Right atrium auricular region (tissue), 2 donors: ENCODE data around the gene SMIM11. TPM values are rescaled to one million over a fixed set of nuclear protein-coding genes. Genes with fewer than 3 reads are reported as not detected.
"Not testable (repeated sequence)": the region's sequence is repeated elsewhere in the genome, so short reads cannot be mapped to it uniquely, and the experiment has no call there.

ENCODE experiments used
- DNase-seq: peaks from one replicate; pipeline ENCODE4 v3.0.0-alpha.2; 2019; ENCODE audit warnings: low spot score
- H3K27ac ChIP-seq, 2 donors: fragments of 200-600 bp; sonication (generic); 1 replicate in 1 of 2; 2 replicates in 1 of 2; pipeline ENCODE4 v1.5.1; 2016 to 2019
- H3K27me3 ChIP-seq, 2 donors: fragments of 200-600 bp; sonication (generic); one replicate each; pipeline versions ENCODE4 v1.5.1 to v1.6.0; 2017 to 2019
- H3K36me3 ChIP-seq: fragments of 200-600 bp; sonication (generic); one replicate; pipeline ENCODE4 v1.5.1; 2016
- H3K4me1 ChIP-seq, 2 donors: fragments of 200-600 bp; sonication (generic); one replicate each; pipeline versions ENCODE4 v1.5.1 to v1.6.0; 2017 to 2019
- H3K4me3 ChIP-seq, 2 donors: fragments of 200-600 bp; sonication (generic); 1 replicate in 1 of 2; 2 replicates in 1 of 2; pipeline ENCODE4 v1.5.1; 2017 to 2019; ENCODE audit warnings: mild to moderate bottlenecking in 1 of 2, moderate library complexity in 1 of 2
- H3K9me3 ChIP-seq, 2 donors: fragments of 200-600 bp; sonication (generic); one replicate each; pipeline ENCODE4 v1.5.1; 2019
- CTCF ChIP-seq, 2 donors: fragments of 200-600 bp; sonication (generic); IDR thresholded peaks; one replicate each; pipeline ENCODE4 v1.5.1; 2019; ENCODE audit warnings: antibody characterized with exemption in 2 of 2
- total RNA-seq, 2 donors: library from RNA; depleted of rRNA; stranded (reverse); fragments of >200 nt; gene quantifications; one replicate each; pipeline ENCODE4 v1.1.0, GENCODE V29; 2016

Gene SMIM11
- 1 to 10 TPM; 5.3 to 6.6 TPM for total RNA-seq

- H3K36me3 ChIP-seq, H3K27me3 ChIP-seq, H3K27ac ChIP-seq, H3K4me3 ChIP-seq, H3K9me3 ChIP-seq, H3K4me1 ChIP-seq, DNase-seq: not testable (repeated sequence)
These were observed at the start of gene SMIM11 for GRCh38 chr21:34374940-34375618. SMIM11 (plus strand) TSS chr21:34375507; CDS start chr21:34379505, 3,998 bp downstream.

GRCh38 chr21:34330055-34330454 is 45.3 kb upstream of the SMIM11 start:
- DNase-seq: no peak
- no peak overlapping the region for H3K27ac ChIP-seq
- no peak overlapping the region for H3K4me3 ChIP-seq
- TF ChIP-seq CTCF (IDR thresholded peaks at IDR 0.05): no peak
- H3K9me3 ChIP-seq: no peaks in the 10 kb centered on the region
- H3K27me3 ChIP-seq: no peaks in the 10 kb centered on the region
- no peaks in the 10 kb centered on the region for H3K4me1 ChIP-seq
- no peaks in the 10 kb centered on the region for H3K36me3 ChIP-seq

- Histone ChIP-seq H3K4me1 (peaks cover 0 to 3% of the 10 kb centered on the region in 2 donors), H3K27me3 (no peaks in the 10 kb centered on the region), H3K9me3 (no peaks in the 10 kb centered on the region), H3K4me3 (no peak overlapping the region), H3K36me3 (no peaks in the 10 kb centered on the region), H3K27ac (no peak overlapping the region)
- no peak for TF ChIP-seq CTCF (IDR thresholded peaks at IDR 0.05)
- DNase-seq: no peak
These were observed 43.6 kb upstream of the SMIM11 start for GRCh38 chr21:34331726-34332125.

DNA sequence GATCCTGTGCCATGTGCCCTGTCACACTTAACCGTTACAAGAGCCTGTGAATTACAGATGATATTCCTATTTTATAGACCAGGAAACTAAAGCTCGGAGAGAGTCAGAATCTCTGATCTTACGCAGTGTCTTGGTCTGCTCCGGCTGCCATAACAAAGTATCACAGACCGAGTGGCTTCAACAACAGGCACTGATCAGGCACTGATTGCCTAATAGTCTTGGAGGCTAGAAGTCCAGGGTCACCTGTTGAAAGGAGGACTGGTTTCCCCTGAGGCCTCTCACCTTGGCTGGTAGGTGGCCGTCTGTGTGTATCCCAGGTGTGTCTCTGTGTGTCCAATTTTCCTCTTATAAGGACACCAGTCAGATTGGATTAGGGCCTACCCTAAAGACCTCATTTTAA is 43.0 kb upstream of the SMIM11 start:
- DNase-seq: no peak
- Histone ChIP-seq H3K4me1 (peaks cover 0 to 9% of the 10 kb centered on the region in 2 donors), H3K9me3 (no peaks in the 10 kb centered on the region), H3K27ac (no peak overlapping the region), H3K4me3 (no peak overlapping the region), H3K27me3 (no peaks in the 10 kb centered on the region), H3K36me3 (no peaks in the 10 kb centered on the region)
- TF ChIP-seq CTCF (IDR thresholded peaks at IDR 0.05): no peak

DNA sequence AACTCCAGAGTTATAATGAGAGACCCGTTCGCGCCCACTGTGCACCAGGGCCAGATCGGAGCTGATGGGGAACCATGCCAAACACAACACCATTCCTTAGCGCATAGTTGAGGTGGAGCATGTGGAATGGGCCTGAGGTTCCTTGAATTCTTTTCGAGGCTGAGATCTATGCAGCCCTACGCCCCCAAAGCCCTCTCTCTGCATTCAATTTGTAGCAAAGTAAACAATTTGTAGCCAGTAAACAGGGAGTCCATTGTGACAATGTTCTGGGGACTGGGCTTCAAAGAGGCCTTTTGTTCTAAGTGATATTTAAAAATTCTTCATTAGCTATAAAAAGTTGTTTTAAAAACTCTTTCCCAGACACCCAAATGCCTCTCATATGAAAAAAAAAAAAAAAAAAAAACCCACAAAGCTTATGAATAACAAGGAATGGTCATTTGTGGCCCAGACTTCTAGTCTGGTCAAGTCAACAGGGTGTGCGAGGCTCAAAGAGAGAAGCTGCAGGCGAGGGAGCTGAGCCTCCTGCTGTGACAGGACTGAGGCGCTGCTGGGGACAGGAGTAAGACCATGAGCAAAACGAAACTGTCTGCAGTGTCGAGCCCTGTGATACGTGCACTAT is 42.1 kb upstream of the SMIM11 start:
- TF ChIP-seq CTCF (IDR thresholded peaks at IDR 0.05): no peak
- no peak for DNase-seq
- H3K4me1 ChIP-seq: peaks cover 0 to 18% of the 10 kb centered on the region in 2 donors
- H3K27me3 ChIP-seq: no peaks in the 10 kb centered on the region
- no peak overlapping the region for H3K27ac ChIP-seq
- H3K9me3 ChIP-seq: no peaks in the 10 kb centered on the region
- H3K4me3 ChIP-seq: no peak overlapping the region
- no peaks in the 10 kb centered on the region for H3K36me3 ChIP-seq

- H3K4me3 ChIP-seq: no peak overlapping the region
- no peak for DNase-seq
- no peaks in the 10 kb centered on the region for H3K36me3 ChIP-seq
- TF ChIP-seq CTCF (IDR thresholded peaks at IDR 0.05): no peak
- H3K9me3 ChIP-seq: no peaks in the 10 kb centered on the region
- peaks cover 0 to 19% of the 10 kb centered on the region in 2 donors for H3K4me1 ChIP-seq
- no peak overlapping the region for H3K27ac ChIP-seq
- H3K27me3 ChIP-seq: no peaks in the 10 kb centered on the region
These were observed 40.0 kb upstream of the SMIM11 start for GRCh38 chr21:34335316-34335715.
